Caco-2 (cell line): ENCODE data around the gene AJAP1. TPM values are rescaled to one million over a fixed set of nuclear protein-coding genes. Genes with fewer than 3 reads are reported as not detected.
A peak's percentile ranks its signal among the peaks of the same experiment; 100 is the strongest.

Experiments used
- BruUV-seq: library from RNA; stranded (reverse); fragments of 400-500 nt; replicated peaks from 2 replicates; lab custom pipeline; 2021; lab: Mats Ljungman, UMichigan
- CTCF ChIA-PET: fragments of 300-600 bp; sonication (Branson Sonifier 250); formaldehyde crosslinking; loops from one replicate; lab custom pipeline; 2022; ENCODE audit warnings: antibody characterized with exemption; lab: Charles Lee
- POLR2A ChIA-PET: fragments of 300-600 bp; sonication (Branson Sonifier 250); formaldehyde crosslinking; loops from one replicate; lab custom pipeline; 2022; ENCODE audit warnings: antibody characterized with exemption; lab: Charles Lee
- DNase-seq, 2 experiments: peaks; one replicate each; pipeline versions ENCODE4 v3.0.0 to v3.0.0-alpha.2; 2020 to 2022
- H3K27me3 ChIP-seq: replicated peaks from 2 replicates; pipeline ENCODE4 v1.6.0; 2011; ENCODE audit warnings: low read length; ENCODE audit not compliant: control insufficient read depth, insufficient read depth
- H3K36me3 ChIP-seq: 2 replicates; pipeline ENCODE4 v1.5.1; 2011; ENCODE audit warnings: low read length; ENCODE audit not compliant: control insufficient read depth, insufficient read depth
- H3K4me1 ChIP-seq: fragments of 250-450 bp; sonication (Bioruptor Pico); 2 replicates; pipeline ENCODE4 v1.5.1; 2020; ENCODE audit warnings: mild to moderate bottlenecking
- H3K4me3 ChIP-seq: 2 replicates; pipeline ENCODE4 v1.5.1; 2011; ENCODE audit warnings: low read depth, mild to moderate bottlenecking, control low read depth, low read length
- H3K9me3 ChIP-seq: fragments of 250-450 bp; sonication (Bioruptor Pico); 2 replicates; pipeline ENCODE4 v1.5.1; 2020; ENCODE audit warnings: mild to moderate bottlenecking, moderate library complexity
- H3K27ac Mint-ChIP-seq: one replicate; pipeline ENCODE4 v1.8.0; 2022; ENCODE audit warnings: mixed read lengths; ENCODE audit not compliant: unreplicated experiment
- H3K27me3 Mint-ChIP-seq: one replicate; pipeline ENCODE4 v1.8.0; 2022; ENCODE audit warnings: mixed read lengths; ENCODE audit not compliant: insufficient read depth, unreplicated experiment
- H3K36me3 Mint-ChIP-seq: one replicate; pipeline ENCODE4 v1.8.0; 2022; ENCODE audit warnings: mild to moderate bottlenecking, mixed read lengths; ENCODE audit not compliant: insufficient read depth, unreplicated experiment
- H3K4me1 Mint-ChIP-seq: one replicate; pipeline ENCODE4 v1.8.0; 2022; ENCODE audit warnings: low read depth, mixed read lengths; ENCODE audit not compliant: unreplicated experiment
- H3K4me3 Mint-ChIP-seq: one replicate; pipeline ENCODE4 v1.8.0; 2022; ENCODE audit warnings: mild to moderate bottlenecking, moderate library complexity, mixed read lengths; ENCODE audit not compliant: unreplicated experiment
- H3K9me3 Mint-ChIP-seq: one replicate; pipeline ENCODE4 v1.8.0; 2022; ENCODE audit warnings: mixed read lengths; ENCODE audit not compliant: unreplicated experiment
- CTCF ChIP-seq, 2 experiments: fragments of 200-600 bp in 1 of 2; IDR thresholded peaks; 1 replicate in 1 of 2; 2 replicates in 1 of 2; pipeline versions ENCODE4 v1.5.1 to v1.8.0; 2011 to 2022; ENCODE audit warnings: antibody characterized with exemption in 1 of 2, control low read depth in 1 of 2, inconsistent platforms in 1 of 2, low read depth in 1 of 2, low read length in 1 of 2, mild to moderate bottlenecking in 1 of 2, moderate library complexity in 1 of 2; ENCODE audit not compliant: insufficient read depth in 1 of 2, severe bottlenecking in 1 of 2, unreplicated experiment in 1 of 2
- intact Hi-C: fragments of 100-400 bp; cut with micrococcal nuclease; formaldehyde crosslinking; loops from one replicate; pipeline ENCODE4 v1.10.0; 2022; ENCODE audit not compliant: unreplicated experiment
- total RNA-seq: library from RNA; stranded (reverse); gene quantifications from 2 replicates; pipeline ENCODE4 v1.2.3, GENCODE V29; 2022

AJAP1 gene
- total RNA-seq, 1 experiment from 2014 or later, result not detected

- intact Hi-C loops, result no loop called here
- Mint-ChIP-seq H3K27me3 (peaks cover 14% of the 10 kb centered on the region), H3K9me3 (no peaks in the 10 kb centered on the region), H3K27ac (no peak overlapping the region), H3K4me3 (no peak overlapping the region), H3K36me3 (no peaks in the 10 kb centered on the region), H3K4me1 (no peaks in the 10 kb centered on the region)
- CTCF ChIA-PET, result no interaction called here
- H3K4me3 ChIP-seq, result no peak overlapping the region
- H3K36me3 ChIP-seq, result no peaks in the 10 kb centered on the region
- BruUV-seq, result no TSS peak
- no peak for TF ChIP-seq CTCF (IDR thresholded peaks at IDR 0.05; ENCODE audit: insufficient read depth in 1 of 2, low read depth in 1 of 2, low read length in 1 of 2, severe bottlenecking in 1 of 2, unreplicated experiment in 1 of 2)
- POLR2A ChIA-PET, result no interaction called here
- H3K9me3 ChIP-seq, result no peaks in the 10 kb centered on the region
- DNase-seq, result no peak
- H3K4me1 ChIP-seq, result no peaks in the 10 kb centered on the region
- H3K27me3 ChIP-seq, result no peaks in the 10 kb centered on the region
These were observed 89.8 kb downstream of the AJAP1 start for GRCh38 chr1:4743978-4744750.

- no peak for TF ChIP-seq CTCF (IDR thresholded peaks at IDR 0.05; ENCODE audit: insufficient read depth in 1 of 2, low read depth in 1 of 2, low read length in 1 of 2, severe bottlenecking in 1 of 2, unreplicated experiment in 1 of 2)
- H3K9me3 Mint-ChIP-seq, result no peaks in the 10 kb centered on the region
- peaks cover 14% of the 10 kb centered on the region for H3K27me3 Mint-ChIP-seq
- DNase-seq, result peak in 1 of 2 experiments; percentile 4
- ChIA-PET CTCF (no interaction called here), POLR2A (no interaction called here)
- Histone ChIP-seq H3K4me3 (no peak overlapping the region), H3K27me3 (no peaks in the 10 kb centered on the region), H3K4me1 (no peaks in the 10 kb centered on the region), H3K36me3 (no peaks in the 10 kb centered on the region), H3K9me3 (no peaks in the 10 kb centered on the region)
- BruUV-seq, result no TSS peak
- H3K36me3 Mint-ChIP-seq, result no peaks in the 10 kb centered on the region
- intact Hi-C loops, result no loop called here
- no peak overlapping the region for H3K27ac Mint-ChIP-seq
- no peaks in the 10 kb centered on the region for H3K4me1 Mint-ChIP-seq
- no peak overlapping the region for H3K4me3 Mint-ChIP-seq
These were observed 91.2 kb downstream of the AJAP1 start for GRCh38 chr1:4745560-4745959.

GRCh38 chr1:4749406-4749805 lies 95.0 kb downstream of the AJAP1 start:
- Histone ChIP-seq H3K4me3 (no peak overlapping the region), H3K27me3 (no peaks in the 10 kb centered on the region), H3K9me3 (no peaks in the 10 kb centered on the region), H3K36me3 (no peaks in the 10 kb centered on the region), H3K4me1 (no peaks in the 10 kb centered on the region)
- Mint-ChIP-seq H3K9me3 (no peaks in the 10 kb centered on the region), H3K27ac (no peak overlapping the region), H3K4me3 (no peak overlapping the region), H3K27me3 (peaks cover 5% of the 10 kb centered on the region), H3K36me3 (no peaks in the 10 kb centered on the region), H3K4me1 (no peaks in the 10 kb centered on the region)
- DNase-seq, result no peak
- TF ChIP-seq CTCF (IDR thresholded peaks at IDR 0.05; ENCODE audit: insufficient read depth in 1 of 2, low read depth in 1 of 2, low read length in 1 of 2, severe bottlenecking in 1 of 2, unreplicated experiment in 1 of 2), result no peak
- ChIA-PET POLR2A (no interaction called here), CTCF (no interaction called here)
- no TSS peak for BruUV-seq
- intact Hi-C loops, result no loop called here
